Measurements from ENCODE around the gene CPNE2. TPM values are rescaled to one million over a fixed set of nuclear protein-coding genes. Genes with fewer than 3 reads are reported as not detected.
A peak's percentile ranks its signal among the peaks of the same experiment; 100 is the strongest.

CPNE2 gene
- total RNA-seq, 1 donor from 2014 or later = 14.6 TPM

DNA sequence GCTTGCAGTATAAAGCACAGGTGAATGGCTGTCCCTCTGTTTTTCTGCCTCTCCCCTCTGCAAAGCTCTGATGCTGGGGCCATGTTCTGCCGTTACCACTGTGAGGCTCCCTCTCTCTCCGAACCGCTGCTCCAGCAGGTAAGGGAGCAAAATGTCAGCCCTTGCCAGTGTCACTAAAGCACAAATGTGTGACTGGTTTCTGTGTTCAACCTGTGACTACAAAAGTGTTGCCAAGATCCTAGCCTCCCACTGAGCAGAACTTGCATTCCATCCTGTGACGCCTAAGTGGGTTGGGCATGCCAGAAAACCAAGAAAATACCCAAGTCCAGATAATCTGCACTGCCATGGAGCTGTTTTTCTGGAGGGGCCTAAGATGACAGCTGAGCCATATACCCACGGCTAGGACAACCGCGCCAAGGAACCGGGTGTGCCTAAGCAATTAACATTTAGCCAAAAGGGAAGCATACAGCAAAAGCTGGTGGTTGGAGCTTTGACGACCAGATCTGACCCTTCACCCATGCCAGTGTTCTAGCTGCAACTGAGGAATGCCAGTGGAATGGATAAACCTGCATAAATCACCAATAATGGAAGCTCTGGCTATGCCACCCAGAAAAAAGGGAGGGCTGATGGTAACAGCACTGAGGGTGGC, 58.4 kb downstream of the CPNE2 start:
- intact Hi-C loops (cut with DNase I) = no loop called here
- no peak for ATAC-seq
- DNase-seq (ENCODE audit: missing footprints) = no peak

DNA sequence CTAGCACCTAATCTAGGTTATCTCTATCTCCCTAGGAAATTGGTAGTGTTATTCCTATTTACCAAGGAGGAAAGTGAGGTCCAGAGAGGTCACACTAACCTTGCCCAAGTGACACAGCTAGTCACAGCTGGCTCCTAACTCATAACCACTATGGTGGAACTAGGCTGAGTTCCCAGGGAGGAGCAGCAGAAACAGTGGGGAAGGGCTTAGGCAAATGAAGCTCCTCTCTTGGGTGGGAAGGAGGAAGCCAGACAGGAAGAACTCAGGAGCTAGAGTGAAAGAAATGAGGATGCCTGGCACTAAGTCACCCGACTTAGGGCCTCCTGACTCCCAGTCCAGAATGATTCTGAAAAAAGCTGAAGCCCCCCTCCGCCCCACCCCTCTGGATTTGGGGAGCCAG, 59.0 kb downstream of the CPNE2 start:
- ATAC-seq (no peak), DNase-seq (ENCODE audit: missing footprints) (no peak)
- intact Hi-C loops (cut with DNase I) = no loop called here

DNA sequence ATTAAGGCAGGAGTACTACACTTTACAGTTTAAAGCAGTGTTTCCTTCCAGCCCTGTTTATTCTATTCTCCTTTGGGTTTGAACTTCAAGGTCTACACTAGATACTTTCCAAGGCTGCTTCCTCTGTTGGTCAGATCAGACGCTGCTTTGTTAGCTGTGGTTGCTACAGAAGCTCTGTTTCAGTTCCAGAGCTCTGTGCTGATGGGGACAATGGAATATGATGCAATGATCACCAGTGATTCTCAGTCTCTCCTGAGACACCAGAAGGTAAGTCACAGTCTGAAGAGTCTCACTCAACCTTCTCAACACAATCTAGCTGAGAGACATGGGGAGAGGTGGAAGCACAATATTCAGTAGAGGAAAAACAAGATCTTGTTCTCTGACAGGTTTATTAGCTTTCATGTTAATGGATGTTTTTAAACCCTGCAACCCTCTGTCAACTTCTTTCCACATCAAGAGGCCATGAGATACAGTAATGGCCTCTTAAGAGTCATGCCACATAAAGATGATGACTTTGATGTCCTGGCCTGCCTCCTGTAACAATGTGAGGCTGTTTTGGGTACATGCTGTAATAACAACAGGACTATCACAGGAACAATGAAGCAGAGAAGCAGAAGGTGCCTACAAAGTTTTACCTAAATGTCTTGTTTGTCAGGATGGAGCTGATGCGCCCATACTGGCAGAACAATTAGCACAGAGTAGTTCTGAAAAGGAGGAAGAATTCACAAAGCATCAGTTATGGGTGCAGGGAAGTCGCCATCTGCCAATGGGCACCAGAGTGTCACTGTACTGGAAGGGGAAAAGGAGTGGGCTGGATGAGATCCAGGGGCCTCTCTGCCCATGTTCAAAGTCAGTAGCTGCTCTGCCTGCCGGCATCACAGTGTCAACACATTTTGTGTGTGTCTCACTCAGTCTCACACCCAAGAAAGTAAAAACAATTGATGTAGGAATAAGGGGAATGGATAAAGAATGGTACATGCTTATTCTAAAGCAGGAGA, 60.0 kb downstream of the CPNE2 start:
- DNase-seq (ENCODE audit: missing footprints) (no peak), ATAC-seq (no peak)
- intact Hi-C loops (cut with DNase I) = no loop called here

DNA sequence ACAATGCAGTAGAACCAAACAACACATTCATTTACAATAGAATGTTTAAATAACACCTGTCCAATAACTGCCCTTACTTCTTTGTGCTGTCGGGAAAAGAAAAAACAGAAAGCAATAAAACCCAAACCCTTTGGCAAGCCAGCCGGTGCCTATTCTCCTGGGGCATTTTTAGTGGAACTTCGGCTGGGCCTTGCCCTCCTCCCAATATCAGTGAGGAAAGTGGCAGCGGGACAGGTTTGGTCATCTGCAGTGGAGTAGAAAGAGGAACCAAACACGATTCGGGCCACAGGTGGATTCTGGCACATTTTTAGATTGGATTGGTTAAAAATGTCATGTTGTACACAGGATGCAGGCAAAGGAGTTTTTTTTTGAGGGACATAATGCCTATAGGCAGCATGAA, 61.5 kb downstream of the CPNE2 start:
- DNase-seq (ENCODE audit: missing footprints) = no peak
- intact Hi-C loops (cut with DNase I) = no loop called here
- no peak for ATAC-seq

DNA sequence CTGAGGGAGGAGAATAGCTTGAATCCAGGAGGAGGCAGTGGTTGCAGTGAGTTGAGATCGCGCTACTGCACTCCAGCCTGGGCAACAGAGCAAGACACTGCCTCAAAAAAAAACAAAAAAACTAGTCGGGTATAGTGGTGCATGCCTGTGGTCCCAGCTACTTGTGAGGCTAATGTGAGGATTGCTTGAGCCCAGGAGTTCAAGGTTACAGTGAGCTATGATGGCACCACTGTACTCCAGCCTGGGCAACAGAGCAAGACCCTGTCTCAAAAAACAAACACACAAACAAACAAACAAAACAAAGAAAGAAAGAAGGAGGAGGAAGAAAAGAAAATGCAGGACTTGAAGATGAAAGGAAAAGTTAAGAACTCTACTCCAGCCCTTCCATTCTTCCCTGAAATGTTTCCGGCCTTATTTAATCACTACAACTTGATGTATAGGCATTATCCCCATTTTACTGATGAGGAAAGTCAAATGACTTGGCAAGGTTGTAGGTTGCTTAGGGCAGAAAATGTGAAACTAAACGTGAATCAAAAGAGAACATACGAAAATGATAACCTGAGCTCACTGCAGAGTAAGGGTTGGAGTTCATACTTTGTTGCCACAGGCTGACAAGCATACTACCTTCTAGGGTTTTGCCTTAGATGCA, 63.4 kb downstream of the CPNE2 start:
- ATAC-seq (no peak), DNase-seq (ENCODE audit: missing footprints) (no peak)
- intact Hi-C loops (cut with DNase I) = no loop called here

DNA sequence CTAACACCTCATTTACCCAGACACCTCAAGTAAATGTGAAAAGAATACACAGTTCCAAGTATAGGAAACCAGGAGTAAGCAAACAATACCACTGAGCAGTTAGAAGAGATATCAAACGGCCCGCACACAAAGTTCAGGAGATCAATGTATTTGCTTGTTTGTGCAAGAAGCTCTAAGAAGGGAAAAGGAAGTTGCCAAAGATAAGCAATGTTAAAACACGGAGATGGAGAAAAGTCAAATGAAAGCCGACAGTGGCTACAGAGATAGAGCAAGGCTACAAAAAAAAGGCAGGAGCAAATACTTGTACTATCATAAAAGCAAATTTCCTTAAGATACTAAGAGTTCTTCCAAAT, 63.9 kb downstream of the CPNE2 start:
- intact Hi-C loops (cut with DNase I) = no loop called here
- DNase-seq (ENCODE audit: missing footprints) (no peak), ATAC-seq (no peak)

DNA sequence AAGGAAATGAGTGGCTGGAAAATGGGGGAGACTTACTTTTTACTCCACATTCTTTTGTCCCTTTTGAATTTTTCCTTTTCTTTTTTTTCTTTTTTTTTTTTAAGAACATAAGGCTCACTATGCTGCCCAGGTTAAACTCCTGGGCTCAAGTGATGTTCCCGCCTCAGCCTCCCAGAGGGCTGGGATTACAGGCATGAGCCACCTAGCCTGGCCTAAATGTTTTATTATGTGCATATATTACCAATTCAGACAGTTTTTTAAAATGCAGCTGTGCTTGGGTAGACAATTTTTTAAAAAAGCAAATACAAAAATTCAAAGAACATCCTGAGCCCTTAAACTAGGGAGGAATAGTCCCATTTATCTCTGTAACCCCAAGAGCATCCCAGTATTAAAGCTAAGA, 65.2 kb downstream of the CPNE2 start:
- DNase-seq (ENCODE audit: missing footprints) (no peak), ATAC-seq (no peak)
- intact Hi-C loops (cut with DNase I) = no loop called here

DNA sequence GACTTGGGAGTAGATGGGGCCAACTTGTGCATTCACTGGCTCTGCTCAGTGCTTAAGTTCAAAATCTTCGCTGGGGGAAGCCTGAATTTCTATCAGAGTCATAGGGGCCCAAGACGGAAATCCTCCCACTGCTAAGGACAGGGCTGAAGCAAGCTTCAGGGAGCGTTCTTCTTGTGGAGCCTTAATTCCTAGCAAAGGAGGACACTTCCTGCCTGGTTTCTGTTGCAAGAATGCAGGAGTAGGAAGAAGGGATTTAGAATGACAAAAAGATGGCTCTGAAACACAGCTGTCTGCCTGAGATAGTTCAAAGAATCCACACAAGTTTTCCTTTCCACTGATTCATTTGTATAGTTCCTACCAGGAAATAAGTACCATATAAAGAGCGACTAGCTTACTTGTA, 67.1 kb downstream of the CPNE2 start:
- no peak for ATAC-seq

DNA sequence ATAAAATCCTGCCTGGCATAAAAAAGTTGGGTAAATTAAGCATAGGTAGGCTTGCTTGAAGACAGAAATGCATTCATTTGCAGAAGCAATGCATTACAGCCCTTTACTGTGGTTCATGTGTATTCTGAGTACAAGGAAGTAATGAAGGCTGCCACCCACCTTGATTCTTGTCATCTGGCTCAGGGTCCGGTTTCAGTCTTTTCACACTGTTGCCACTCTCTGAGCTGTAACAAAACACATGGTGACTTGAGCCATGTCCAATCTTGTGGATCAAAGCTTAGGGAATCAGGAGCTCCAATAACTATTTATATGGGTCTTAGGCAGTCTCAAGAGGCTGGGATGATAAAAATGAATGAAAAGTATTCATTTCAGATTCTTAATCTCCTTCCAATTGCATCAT, 71.5 kb downstream of the CPNE2 start:
- DNase-seq (ENCODE audit: missing footprints) = no peak
- intact Hi-C loops (cut with DNase I) = no loop called here
- ATAC-seq = no peak

More for the DNA sequence above, 67.1 kb downstream of the CPNE2 start:
- no peak for DNase-seq (ENCODE audit: missing footprints)
- intact Hi-C loops (cut with DNase I) = no loop called here

DNA sequence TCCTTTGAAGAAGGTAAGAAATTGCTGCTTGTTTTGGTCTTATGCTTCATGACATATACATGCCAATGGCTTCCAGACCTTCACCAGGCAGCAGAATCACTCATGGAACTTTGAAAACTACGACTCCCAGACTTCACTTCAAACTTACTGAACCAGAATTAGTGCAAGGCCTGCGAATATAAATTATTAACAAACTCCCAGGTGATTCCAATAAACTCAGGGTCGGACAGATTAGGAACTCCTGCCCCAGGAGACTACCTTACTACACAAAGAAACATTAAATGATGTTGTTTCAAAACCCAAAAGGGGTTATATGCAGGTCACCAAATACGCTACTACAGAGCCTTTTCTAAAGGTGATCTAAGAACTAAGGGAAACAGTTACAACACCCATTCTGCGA, 73.1 kb downstream of the CPNE2 start:
- no peak for DNase-seq (ENCODE audit: missing footprints)
- intact Hi-C loops (cut with DNase I) = no loop called here
- no peak for ATAC-seq

DNA sequence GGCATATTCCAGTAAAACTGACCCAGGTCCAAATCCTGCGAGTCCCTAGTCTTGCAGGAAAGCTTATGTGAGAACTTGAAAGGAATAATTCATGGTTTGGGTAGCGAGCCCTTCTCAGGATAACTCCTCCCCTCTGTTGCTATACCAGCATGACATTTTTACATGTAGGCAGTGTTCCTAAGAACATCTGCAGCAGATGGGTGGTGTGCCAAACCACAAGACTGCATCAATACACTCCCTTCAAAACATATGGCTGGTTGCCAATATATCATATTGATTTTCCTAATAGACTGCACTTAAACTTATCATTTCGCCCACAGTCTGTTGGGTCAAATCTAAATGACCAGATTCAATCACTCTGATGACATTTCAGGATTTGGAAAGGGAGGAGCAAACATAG, 73.6 kb downstream of the CPNE2 start:
- no peak for ATAC-seq
- intact Hi-C loops (cut with DNase I) = no loop called here
- no peak for DNase-seq (ENCODE audit: missing footprints)

DNA sequence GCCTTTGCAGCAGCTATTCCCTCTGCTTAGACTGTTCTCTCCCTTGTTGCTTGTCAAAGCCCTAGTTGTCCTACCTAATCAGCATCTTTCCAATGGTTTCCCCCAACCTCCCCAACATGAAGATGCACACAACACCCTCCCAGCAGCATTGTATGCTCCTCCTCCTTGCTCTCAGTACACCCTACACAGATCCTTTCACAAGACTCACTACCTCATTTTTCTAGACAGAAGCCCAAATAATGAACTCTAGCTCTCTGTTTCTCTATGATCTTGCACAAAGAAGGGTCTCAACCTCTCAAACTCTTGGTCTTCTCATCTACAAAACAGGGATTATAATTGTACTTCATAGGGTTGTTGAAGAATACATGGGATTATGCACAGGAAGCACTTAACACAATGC, 74.1 kb downstream of the CPNE2 start:
- intact Hi-C loops (cut with DNase I) = no loop called here
- DNase-seq (ENCODE audit: missing footprints) (no peak), ATAC-seq (no peak)

DNA sequence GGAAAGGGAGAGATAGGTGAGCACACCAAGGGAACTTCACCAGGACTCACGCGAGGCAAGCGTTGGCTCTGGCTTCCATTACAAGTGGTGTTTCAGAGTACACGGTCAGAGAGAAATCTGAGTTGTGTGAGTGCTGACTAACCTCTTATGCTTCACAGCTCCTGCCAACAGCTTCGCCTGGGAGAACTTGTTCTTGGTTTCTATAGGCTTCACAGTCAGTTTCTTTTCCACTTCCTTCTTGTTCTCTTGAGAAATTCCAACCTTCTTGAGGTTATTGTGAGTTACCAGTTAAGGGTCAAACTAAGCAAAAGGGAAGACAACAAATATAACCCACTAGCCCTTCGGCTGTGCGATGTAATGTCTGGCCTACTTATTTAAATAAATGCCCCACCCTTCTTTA, 74.6 kb downstream of the CPNE2 start:
- peak; percentile 68 for DNase-seq (ENCODE audit: missing footprints)
- ATAC-seq = peak; percentile 87
- intact Hi-C loops (cut with DNase I) = loop anchor here (1.0 kb wide), 1 partner anchor 83 kb away; no protein-coding TSS in a partner anchor

DNA sequence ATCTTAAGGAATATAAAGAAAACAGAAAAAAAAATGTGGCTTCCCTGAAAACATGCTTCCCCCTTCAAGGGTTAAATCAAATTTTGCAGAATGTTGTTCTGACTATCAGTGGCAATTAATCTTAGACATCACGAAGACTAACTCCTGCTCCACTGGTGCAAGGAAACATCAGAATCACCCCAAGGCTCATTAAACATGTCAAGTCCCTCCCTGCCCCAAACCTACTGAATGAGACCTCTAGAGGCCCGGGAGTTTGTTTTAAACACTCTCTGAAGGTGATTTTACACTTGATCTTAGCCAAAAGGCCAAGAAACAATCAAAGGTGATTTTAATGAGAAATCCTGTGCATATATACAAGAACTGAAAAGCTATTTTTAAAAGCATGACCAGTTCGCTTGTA, 75.2 kb downstream of the CPNE2 start:
- DNase-seq (ENCODE audit: missing footprints) = no peak
- ATAC-seq = no peak
- intact Hi-C loops (cut with DNase I) = loop anchor here (1.0 kb wide), 1 partner anchor 83 kb away; no protein-coding TSS in a partner anchor

DNA sequence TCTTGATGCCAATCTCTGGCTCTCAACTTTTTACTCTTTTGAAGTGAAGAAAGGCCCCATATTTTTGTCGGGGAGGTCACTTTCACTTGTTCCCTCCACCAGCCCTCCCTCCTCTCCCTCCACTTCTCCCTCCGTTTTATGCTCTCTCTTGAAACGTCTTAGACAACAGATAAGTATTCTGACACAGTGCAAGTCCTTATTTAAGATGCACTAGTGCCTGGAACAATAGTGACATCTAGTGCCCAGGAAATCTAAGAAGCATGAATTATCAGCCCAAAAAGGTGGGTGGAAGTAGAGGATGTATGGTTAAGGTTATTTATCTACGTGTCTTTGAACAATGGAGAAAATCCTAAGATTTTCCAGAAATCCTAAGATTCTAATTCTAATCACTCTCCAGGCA, 75.6 kb downstream of the CPNE2 start:
- ATAC-seq (peak; percentile 77), DNase-seq (ENCODE audit: missing footprints) (no peak)
- intact Hi-C loops (cut with DNase I) = loop anchor here (1.0 kb wide), 1 partner anchor 84 kb away; no protein-coding TSS in a partner anchor

DNA sequence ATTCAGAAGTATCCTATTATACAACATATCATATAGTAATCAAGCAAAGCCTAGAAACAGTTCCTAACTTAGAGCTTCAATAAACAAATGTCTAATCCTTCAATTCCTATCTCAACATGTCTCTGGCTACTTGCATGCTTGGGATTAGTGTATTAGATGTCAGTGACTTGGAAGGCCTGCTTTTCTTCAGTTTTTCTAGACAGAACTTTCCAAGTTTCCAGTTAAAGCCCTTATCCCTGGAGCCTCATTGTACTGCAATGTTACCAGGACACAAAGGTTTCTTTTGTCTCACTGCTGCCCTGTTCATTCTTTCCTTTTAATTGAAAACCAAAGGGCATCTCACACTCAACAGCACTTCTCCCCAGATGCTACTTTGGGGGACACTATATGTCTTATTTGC, 76.9 kb downstream of the CPNE2 start:
- DNase-seq (ENCODE audit: missing footprints) (no peak), ATAC-seq (no peak)
- intact Hi-C loops (cut with DNase I) = no loop called here

DNA sequence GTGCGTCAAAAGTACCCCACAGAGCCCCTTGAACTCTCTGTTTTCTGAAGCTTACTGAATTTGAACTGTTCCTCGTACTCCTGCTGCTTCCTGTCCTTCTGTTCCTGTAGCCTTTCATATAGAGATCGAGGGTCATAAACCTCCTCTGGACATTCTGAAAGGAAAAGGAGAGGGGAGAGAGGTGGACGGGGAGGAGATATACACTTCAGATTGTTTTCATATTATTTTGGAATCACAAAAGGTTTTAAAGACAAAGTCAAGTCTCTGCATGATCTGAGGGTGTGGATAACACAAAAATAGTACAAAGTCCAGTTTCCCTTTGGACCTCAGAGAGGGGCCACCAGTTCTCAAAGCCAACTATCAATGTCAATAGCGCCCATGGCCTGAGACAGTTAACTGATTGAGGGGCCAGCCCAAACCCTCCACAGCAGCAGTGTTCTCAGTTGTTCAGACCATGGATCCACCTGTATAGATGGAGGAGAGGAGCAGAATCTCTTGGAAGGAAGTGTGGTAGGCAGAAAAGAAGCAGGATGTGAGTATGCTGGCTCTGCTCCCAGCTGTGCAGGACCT, 80.4 kb downstream of the CPNE2 start:
- intact Hi-C loops (cut with DNase I) = no loop called here
- DNase-seq (ENCODE audit: missing footprints) (no peak), ATAC-seq (no peak)

DNA sequence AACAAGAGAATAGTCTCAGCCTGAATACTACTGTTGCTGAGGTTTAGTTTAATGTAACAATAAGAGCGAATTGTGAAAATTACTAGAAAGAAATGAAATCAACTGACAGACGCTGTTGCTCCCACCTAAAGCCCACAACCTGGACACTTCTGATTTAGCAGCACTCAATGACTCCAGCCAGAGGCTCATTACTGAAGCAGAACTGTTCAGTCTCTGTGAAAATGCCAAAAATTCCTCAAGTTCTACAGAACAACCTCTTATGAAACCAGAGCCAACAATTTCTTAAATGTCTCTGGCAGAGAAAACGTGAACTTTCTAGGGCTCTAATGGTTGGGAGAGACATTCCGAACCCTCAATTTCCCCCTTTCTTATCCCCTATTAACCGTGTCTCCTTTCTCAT, 83.5 kb downstream of the CPNE2 start:
- intact Hi-C loops (cut with DNase I) = no loop called here
- DNase-seq (ENCODE audit: missing footprints) (no peak), ATAC-seq (no peak)

DNA sequence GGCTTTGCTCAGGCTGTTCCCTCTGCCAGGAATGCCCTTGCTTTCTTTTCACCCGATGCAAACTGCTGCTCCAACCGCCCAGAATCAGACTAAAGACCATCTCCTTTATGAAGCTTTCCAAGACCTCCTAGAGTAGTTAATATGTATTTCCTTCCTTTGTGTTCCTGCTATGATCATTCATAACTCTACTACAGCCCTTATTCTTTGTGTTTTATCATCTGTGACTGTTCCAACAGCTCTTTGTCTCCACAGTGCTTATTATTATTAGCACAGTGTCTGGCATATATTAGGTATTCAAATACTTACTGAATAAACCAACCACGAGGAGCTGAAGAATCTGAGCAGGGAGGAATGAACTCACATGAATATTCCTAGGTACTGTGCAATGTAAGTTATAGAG, 85.8 kb downstream of the CPNE2 start:
- intact Hi-C loops (cut with DNase I) = no loop called here
- DNase-seq (ENCODE audit: missing footprints) (no peak), ATAC-seq (no peak)

Data from Right ventricle myocardium inferior (tissue), 1 donor.